ENCODE measurements around the gene PATE1.

The PATE1 gene

DNA sequence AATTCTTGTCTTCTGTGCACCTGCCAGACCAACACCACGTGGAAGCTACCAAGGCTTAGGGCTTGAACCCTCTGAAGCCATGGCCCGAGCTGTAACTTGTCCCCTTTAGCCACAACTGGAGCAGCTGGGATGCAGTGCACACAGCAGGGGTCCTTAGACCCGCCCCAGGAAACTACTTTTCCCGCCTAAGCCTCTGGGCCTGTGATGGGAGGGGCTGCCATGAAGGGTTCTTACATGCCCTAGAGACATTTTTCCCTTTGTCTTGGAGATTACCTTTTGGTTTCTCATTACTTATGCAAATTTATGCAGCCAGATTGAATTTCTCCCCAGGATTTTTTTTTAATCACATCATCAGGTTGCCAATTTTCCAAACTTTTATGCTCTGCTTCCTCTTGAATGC, 51.6 kb downstream of the PATE1 start:
- no peak for DNase-seq
